Measurements from ENCODE around the gene MT1H. TPM values are rescaled to one million over a fixed set of nuclear protein-coding genes. Genes with fewer than 3 reads are reported as not detected.

Gene MT1H
- total and polyA plus RNA-seq, 2 of the 13 experiments (the other 11 are each of a cell fraction or from before 2014, with no cell fraction given): 0.60 TPM; not detected in 1

DNA sequence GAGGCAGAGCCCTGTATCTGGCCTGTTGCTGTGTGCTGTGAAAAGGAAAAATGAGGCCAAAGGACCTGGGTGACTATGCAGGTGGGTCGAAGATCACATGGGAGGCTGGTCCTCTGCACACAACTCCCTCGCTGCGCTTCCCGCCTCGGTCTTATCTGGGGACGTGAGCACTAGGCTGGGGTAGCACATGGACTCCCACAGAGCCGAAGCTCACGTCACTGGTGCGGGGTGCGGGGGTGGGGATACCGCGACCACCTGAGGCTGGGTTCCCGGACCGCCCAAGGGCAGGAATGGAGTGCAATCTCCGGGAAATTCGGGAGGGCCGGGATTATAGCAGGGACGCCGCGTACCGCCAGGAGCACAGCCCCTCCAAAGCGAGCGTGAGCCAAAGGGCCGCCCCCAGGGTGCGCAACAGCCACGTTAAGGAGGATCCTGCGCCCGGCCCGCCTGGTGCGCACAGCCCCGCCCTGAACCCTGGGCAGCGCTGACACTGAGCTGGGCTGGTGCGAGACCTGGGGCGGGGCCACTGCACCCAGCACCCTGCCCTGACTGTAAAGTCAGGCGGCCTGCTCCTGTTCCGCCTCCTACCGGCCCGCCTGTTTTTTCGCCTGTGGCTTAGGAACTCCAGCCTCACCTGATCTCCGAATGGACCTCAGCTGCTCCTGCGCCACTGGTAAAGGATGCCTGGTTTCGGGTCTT lies 26.4 kb upstream of the MT1H start (continued):
- TF ChIP-seq, protein P1, sequence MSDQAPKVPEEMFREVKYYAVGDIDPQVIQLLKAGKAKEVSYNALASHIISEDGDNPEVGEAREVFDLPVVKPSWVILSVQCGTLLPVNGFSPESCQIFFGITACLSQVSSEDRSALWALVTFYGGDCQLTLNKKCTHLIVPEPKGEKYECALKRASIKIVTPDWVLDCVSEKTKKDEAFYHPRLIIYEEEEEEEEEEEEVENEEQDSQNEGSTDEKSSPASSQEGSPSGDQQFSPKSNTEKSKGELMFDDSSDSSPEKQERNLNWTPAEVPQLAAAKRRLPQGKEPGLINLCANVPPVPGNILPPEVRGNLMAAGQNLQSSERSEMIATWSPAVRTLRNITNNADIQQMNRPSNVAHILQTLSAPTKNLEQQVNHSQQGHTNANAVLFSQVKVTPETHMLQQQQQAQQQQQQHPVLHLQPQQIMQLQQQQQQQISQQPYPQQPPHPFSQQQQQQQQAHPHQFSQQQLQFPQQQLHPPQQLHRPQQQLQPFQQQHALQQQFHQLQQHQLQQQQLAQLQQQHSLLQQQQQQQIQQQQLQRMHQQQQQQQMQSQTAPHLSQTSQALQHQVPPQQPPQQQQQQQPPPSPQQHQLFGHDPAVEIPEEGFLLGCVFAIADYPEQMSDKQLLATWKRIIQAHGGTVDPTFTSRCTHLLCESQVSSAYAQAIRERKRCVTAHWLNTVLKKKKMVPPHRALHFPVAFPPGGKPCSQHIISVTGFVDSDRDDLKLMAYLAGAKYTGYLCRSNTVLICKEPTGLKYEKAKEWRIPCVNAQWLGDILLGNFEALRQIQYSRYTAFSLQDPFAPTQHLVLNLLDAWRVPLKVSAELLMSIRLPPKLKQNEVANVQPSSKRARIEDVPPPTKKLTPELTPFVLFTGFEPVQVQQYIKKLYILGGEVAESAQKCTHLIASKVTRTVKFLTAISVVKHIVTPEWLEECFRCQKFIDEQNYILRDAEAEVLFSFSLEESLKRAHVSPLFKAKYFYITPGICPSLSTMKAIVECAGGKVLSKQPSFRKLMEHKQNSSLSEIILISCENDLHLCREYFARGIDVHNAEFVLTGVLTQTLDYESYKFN (CRISPR knock-in tag; conservative IDR thresholded peaks at IDR 0.05): 0 out of 2 replicates have a peak, but pooled peaks have one; percentile 38
- 0 out of 2 replicates have a peak, but pooled peaks have one; percentile 44 for TF ChIP-seq ZNF547 (CRISPR knock-in tag; IDR thresholded peaks at IDR 0.05)
- no peak for TF ChIP-seq WIZ (CRISPR knock-in tag; IDR thresholded peaks at IDR 0.05)
- no peak for TF ChIP-seq GATAD1 (CRISPR knock-in tag; IDR thresholded peaks at IDR 0.05)
- TF ChIP-seq SUZ12 (IDR thresholded peaks at IDR 0.05; ENCODE audit: low read depth, low read length): no peak
- TF ChIP-seq ERF (CRISPR knock-in tag; IDR thresholded peaks at IDR 0.05): peak; percentile 18; the same call in 1 of the 2 replicates
- TF ChIP-seq, protein P2, sequence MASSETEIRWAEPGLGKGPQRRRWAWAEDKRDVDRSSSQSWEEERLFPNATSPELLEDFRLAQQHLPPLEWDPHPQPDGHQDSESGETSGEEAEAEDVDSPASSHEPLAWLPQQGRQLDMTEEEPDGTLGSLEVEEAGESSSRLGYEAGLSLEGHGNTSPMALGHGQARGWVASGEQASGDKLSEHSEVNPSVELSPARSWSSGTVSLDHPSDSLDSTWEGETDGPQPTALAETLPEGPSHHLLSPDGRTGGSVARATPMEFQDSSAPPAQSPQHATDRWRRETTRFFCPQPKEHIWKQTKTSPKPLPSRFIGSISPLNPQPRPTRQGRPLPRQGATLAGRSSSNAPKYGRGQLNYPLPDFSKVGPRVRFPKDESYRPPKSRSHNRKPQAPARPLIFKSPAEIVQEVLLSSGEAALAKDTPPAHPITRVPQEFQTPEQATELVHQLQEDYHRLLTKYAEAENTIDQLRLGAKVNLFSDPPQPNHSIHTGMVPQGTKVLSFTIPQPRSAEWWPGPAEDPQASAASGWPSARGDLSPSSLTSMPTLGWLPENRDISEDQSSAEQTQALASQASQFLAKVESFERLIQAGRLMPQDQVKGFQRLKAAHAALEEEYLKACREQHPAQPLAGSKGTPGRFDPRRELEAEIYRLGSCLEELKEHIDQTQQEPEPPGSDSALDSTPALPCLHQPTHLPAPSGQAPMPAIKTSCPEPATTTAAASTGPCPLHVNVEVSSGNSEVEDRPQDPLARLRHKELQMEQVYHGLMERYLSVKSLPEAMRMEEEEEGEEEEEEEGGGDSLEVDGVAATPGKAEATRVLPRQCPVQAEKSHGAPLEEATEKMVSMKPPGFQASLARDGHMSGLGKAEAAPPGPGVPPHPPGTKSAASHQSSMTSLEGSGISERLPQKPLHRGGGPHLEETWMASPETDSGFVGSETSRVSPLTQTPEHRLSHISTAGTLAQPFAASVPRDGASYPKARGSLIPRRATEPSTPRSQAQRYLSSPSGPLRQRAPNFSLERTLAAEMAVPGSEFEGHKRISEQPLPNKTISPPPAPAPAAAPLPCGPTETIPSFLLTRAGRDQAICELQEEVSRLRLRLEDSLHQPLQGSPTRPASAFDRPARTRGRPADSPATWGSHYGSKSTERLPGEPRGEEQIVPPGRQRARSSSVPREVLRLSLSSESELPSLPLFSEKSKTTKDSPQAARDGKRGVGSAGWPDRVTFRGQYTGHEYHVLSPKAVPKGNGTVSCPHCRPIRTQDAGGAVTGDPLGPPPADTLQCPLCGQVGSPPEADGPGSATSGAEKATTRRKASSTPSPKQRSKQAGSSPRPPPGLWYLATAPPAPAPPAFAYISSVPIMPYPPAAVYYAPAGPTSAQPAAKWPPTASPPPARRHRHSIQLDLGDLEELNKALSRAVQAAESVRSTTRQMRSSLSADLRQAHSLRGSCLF (CRISPR knock-in tag; IDR thresholded peaks at IDR 0.05; ENCODE audit: borderline replicate concordance): no peak
- TF ChIP-seq ZNF781 (CRISPR knock-in tag; IDR thresholded peaks at IDR 0.05; ENCODE audit: borderline replicate concordance, not compliant biosample characterization): no peak
- no peak; the same call in 1 of the 2 replicates for TF ChIP-seq MEIS1 (CRISPR knock-in tag; IDR thresholded peaks at IDR 0.05; ENCODE audit: borderline replicate concordance)
- peak; percentile 57 for TF ChIP-seq ZNF792 (CRISPR knock-in tag; IDR thresholded peaks at IDR 0.05)
- TF ChIP-seq, protein P3, sequence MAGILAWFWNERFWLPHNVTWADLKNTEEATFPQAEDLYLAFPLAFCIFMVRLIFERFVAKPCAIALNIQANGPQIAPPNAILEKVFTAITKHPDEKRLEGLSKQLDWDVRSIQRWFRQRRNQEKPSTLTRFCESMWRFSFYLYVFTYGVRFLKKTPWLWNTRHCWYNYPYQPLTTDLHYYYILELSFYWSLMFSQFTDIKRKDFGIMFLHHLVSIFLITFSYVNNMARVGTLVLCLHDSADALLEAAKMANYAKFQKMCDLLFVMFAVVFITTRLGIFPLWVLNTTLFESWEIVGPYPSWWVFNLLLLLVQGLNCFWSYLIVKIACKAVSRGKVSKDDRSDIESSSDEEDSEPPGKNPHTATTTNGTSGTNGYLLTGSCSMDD (CRISPR knock-in tag; IDR thresholded peaks at IDR 0.05): no peak
- TF ChIP-seq, protein P4, sequence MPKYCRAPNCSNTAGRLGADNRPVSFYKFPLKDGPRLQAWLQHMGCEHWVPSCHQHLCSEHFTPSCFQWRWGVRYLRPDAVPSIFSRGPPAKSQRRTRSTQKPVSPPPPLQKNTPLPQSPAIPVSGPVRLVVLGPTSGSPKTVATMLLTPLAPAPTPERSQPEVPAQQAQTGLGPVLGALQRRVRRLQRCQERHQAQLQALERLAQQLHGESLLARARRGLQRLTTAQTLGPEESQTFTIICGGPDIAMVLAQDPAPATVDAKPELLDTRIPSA (CRISPR knock-in tag; IDR thresholded peaks at IDR 0.05; ENCODE audit: borderline replicate concordance): peak; percentile 93; the same call in 1 of the 2 replicates
- TF ChIP-seq BHLHE40 (IDR thresholded peaks at IDR 0.05; ENCODE audit: low read length): no peak
- TF ChIP-seq RXRB (CRISPR knock-in tag; IDR thresholded peaks at IDR 0.05; ENCODE audit: borderline replicate concordance): no peak
- TF ChIP-seq, protein P5, sequence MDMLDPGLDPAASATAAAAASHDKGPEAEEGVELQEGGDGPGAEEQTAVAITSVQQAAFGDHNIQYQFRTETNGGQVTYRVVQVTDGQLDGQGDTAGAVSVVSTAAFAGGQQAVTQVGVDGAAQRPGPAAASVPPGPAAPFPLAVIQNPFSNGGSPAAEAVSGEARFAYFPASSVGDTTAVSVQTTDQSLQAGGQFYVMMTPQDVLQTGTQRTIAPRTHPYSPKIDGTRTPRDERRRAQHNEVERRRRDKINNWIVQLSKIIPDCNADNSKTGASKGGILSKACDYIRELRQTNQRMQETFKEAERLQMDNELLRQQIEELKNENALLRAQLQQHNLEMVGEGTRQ (IDR thresholded peaks at IDR 0.05; ENCODE audit: low read depth, low read length): no peak
- TF ChIP-seq, protein P5 (CRISPR knock-in tag; IDR thresholded peaks at IDR 0.05; ENCODE audit: borderline replicate concordance): no peak

Data from HepG2 (cell line).